Adrenal gland (tissue), 12 donors: ENCODE measurements around the gene ERLEC1. TPM values are rescaled to one million over a fixed set of nuclear protein-coding genes. Genes with fewer than 3 reads are reported as not detected.
"Not testable (repeated sequence)": the region's sequence is repeated elsewhere in the genome, so short reads cannot be mapped to it uniquely, and the experiment has no call there.

Experiments used
- DNase-seq, 7 donors: peaks; one replicate each; pipeline ENCODE4 v3.0.0-alpha.2; 2019 to 2020
- H3K27ac ChIP-seq, 5 donors: fragments of 200-600 bp; sonication (generic) in 4 of 5; 1 replicate in 3 of 5; 2 replicates in 2 of 5; pipeline versions ENCODE4 v1.5.1 to v1.8.0; 2016 to 2020; ENCODE audit warnings: mild to moderate bottlenecking in 1 of 5
- H3K27me3 ChIP-seq: fragments of 200-600 bp; 2 replicates; pipeline ENCODE4 v1.8.0; 2021
- H3K36me3 ChIP-seq, 2 donors: fragments of 200-600 bp; replicated peaks in 1 of 2; 1 replicate in 1 of 2; 2 replicates in 1 of 2; pipeline versions ENCODE4 v1.5.1 to v1.8.0; 2018 to 2022
- H3K4me1 ChIP-seq, 2 donors: fragments of 200-600 bp; replicated peaks in 1 of 2; 1 replicate in 1 of 2; 2 replicates in 1 of 2; pipeline versions ENCODE4 v1.5.1 to v1.8.0; 2018 to 2021
- H3K4me3 ChIP-seq, 4 donors: fragments of 200-600 bp; sonication (generic) in 3 of 4; one replicate each; pipeline ENCODE4 v1.5.1; 2016 to 2018
- H3K9me3 ChIP-seq, 3 donors: fragments of 200-600 bp; sonication (generic) in 1 of 3; replicated peaks in 1 of 3; 1 replicate in 2 of 3; 2 replicates in 1 of 3; pipeline versions ENCODE4 v1.5.1 to v1.8.0; 2016 to 2021
- CTCF ChIP-seq, 6 experiments: fragments of 450-650 bp in 4 of 6; fragments of 200-600 bp in 2 of 6; sonication (generic) in 1 of 6; IDR thresholded peaks; 1 replicate in 5 of 6; 2 replicates in 1 of 6; pipeline versions ENCODE4 v1.5.1 to v1.8.0; 2016 to 2021; ENCODE audit warnings: antibody characterized with exemption in 6 of 6, mild to moderate bottlenecking in 2 of 6, moderate library complexity in 1 of 6
- POLR2A ChIP-seq, 2 donors: fragments of 450-650 bp; IDR thresholded peaks; one replicate each; pipeline ENCODE4 v1.6.1; 2017; ENCODE audit warnings: antibody characterized with exemption in 2 of 2, mild to moderate bottlenecking in 2 of 2, moderate library complexity in 1 of 2
- WGBS, 4 donors: extraction: QIAGEN DNeasy Blood & Tissue Kit in 2 of 4; methylation state at CpG; one replicate each; pipeline versions ENCODE4 v1.1.5 to v1.1.7; 2013 to 2017; 5-methylcytosine and 5-hydroxymethylcytosine counted together
- intact Hi-C, 2 donors: fragments of 100-400 bp; cut with DNase I; formaldehyde crosslinking; loops; one replicate each; pipeline versions ENCODE4 v1.14.1 to v1.15.0; 2022 to 2023
- polyA plus RNA-seq, 3 donors: library from polyadenylated mRNA; stranded (reverse); fragments of 200-250 nt in 2 of 3; fragments of 350-450 nt in 1 of 3; fragmentation: Illumina TruSeq in 1 of 3; extraction: RNeasy Lipid Tissue Mini Kit (QIAGEN cat#74804) in 1 of 3; gene quantifications; one replicate each; pipeline ENCODE4 v1.2.3, GENCODE V29; 2013 to 2014
- total RNA-seq, 9 donors: library from RNA; depleted of rRNA in 4 of 9; stranded (reverse); fragments of >200 nt in 4 of 9; fragments of 120-200 nt in 1 of 9; fragmentation: NEBNext Ultra II Directional in 1 of 9; extraction: Animal tissue kit (Norgen Biotek cat#: 25700) in 1 of 9; gene quantifications; one replicate each; pipeline versions ENCODE4 v1.1.0 to v1.2.4, GENCODE V29; 2013 to 2023
- donor health status: healthy with polysubstance abuse.
- donor health status: Bipolar disorder and iron deficiency.
- donor health status: DM: yes; HTN: yes; CAD: no.
- donor health status: DM: no; HTN: no; CAD: no.
- donor health status: DM: no; HTN: no; CAD: no.
- donor health status: DM: yes; HTN: yes; CAD: no.

The ERLEC1 gene
- total and polyA plus RNA-seq, 12 donors: 18.4 to 149 (median 56.4) TPM

- intact Hi-C loops: no loop called here
- Histone ChIP-seq H3K4me1 (no peaks in the 10 kb centered on the region), H3K27ac (no peak overlapping the region), H3K9me3 (no peaks in the 10 kb centered on the region), H3K36me3 (no peaks in the 10 kb centered on the region), H3K4me3 (no peak overlapping the region), H3K27me3 (no peaks in the 10 kb centered on the region)
- TF ChIP-seq CTCF (IDR thresholded peaks at IDR 0.05): no peak
- TF ChIP-seq POLR2A (IDR thresholded peaks at IDR 0.05): no peak
- DNase-seq: peak in 3 of 7 donors; percentile 29 to 52 (median 32)
- WGBS, 4 donors: 36 to 49% (median 41%) methylated on average over 3 of the region's 3 CpGs
Observed at GRCh38 chr2:53842891-53843290, 56.0 kb downstream of the ERLEC1 start.

GRCh38 chr2:53843595-53843994 is 56.8 kb downstream of the ERLEC1 start:
- no peak for DNase-seq
- Histone ChIP-seq H3K27ac (no peak overlapping the region), H3K4me3 (no peak overlapping the region), H3K36me3 (no peaks in the 10 kb centered on the region), H3K4me1 (no peaks in the 10 kb centered on the region), H3K27me3 (no peaks in the 10 kb centered on the region), H3K9me3 (no peaks in the 10 kb centered on the region)
- 73 to 90% (median 83%) methylated on average over 2 of the region's 2 CpGs for WGBS, 4 donors
- TF ChIP-seq POLR2A (IDR thresholded peaks at IDR 0.05) (no peak), CTCF (IDR thresholded peaks at IDR 0.05) (no peak)
- intact Hi-C loops: no loop called here

- peaks cover 0 to 7% of the 10 kb centered on the region in 2 donors for H3K4me1 ChIP-seq
- 87 to 95% (median 94%) methylated on average over 2 of the region's 2 CpGs for WGBS, 4 donors
- intact Hi-C loops: no loop called here
- peaks cover 0 to under 1% of the 10 kb centered on the region in 2 donors for H3K36me3 ChIP-seq
- H3K9me3 ChIP-seq: no peaks in the 10 kb centered on the region
- no peak overlapping the region for H3K4me3 ChIP-seq
- H3K27me3 ChIP-seq: no peaks in the 10 kb centered on the region
- no peak for TF ChIP-seq POLR2A (IDR thresholded peaks at IDR 0.05)
- no peak for TF ChIP-seq CTCF (IDR thresholded peaks at IDR 0.05)
- no peak for DNase-seq
- no peak overlapping the region for H3K27ac ChIP-seq
Observed at GRCh38 chr2:53848062-53848461, 61.2 kb downstream of the ERLEC1 start.

- intact Hi-C loops, H3K27me3 ChIP-seq, H3K9me3 ChIP-seq, H3K4me1 ChIP-seq, H3K36me3 ChIP-seq, H3K4me3 ChIP-seq: not testable (repeated sequence)
- DNase-seq: peak in 4 of 7 donors; percentile 17 to 55 (median 35)
- 70 to 82% (median 74%) methylated on average over 9 of the region's 9 CpGs for WGBS, 4 donors
- H3K27ac ChIP-seq: peak overlapping the region in 1 of 5 donors; percentile 35
Observed at GRCh38 chr2:53851052-53851757, 64.4 kb downstream of the ERLEC1 start.

GRCh38 chr2:53852532-53852931 is 65.7 kb downstream of the ERLEC1 start:
- no peak for DNase-seq
- WGBS, 4 donors: 94 to 98% (median 96%) methylated on average over 4 of the region's 4 CpGs
- Histone ChIP-seq H3K27ac (no peak overlapping the region), H3K9me3 (no peaks in the 10 kb centered on the region), H3K4me3 (no peak overlapping the region), H3K36me3 (peaks cover 0 to 9% of the 10 kb centered on the region in 2 donors), H3K27me3 (no peaks in the 10 kb centered on the region), H3K4me1 (peaks cover 0 to 7% of the 10 kb centered on the region in 2 donors)
- intact Hi-C loops: no loop called here
- TF ChIP-seq POLR2A (IDR thresholded peaks at IDR 0.05) (no peak), CTCF (IDR thresholded peaks at IDR 0.05) (no peak)
